ENCODE measurements around the gene GTPBP1. TPM values are rescaled to one million over a fixed set of nuclear protein-coding genes. Genes with fewer than 3 reads are reported as not detected.

The GTPBP1 gene
- total and polyA plus RNA-seq, 2 of the 13 experiments (the other 11 are each of a cell fraction or from before 2014, with no cell fraction given): 22.3 to 27.0 TPM

- 96% methylated on average over 9 of the region's 12 CpGs for WGBS (ENCODE audit: low lambda C conversion rate)
- POLR2A ChIA-PET: no interaction called here
- no peaks in the 10 kb centered on the region for H3K9me3 ChIP-seq (ENCODE audit: low read length)
- DNase-seq (ENCODE audit: low spot score) (no peak), ATAC-seq (no peak), FAIRE-seq (no peak)
- H4K20me1 ChIP-seq (ENCODE audit: insufficient read depth, low read length): peaks cover 8% of the 10 kb centered on the region
- H3K4me2 ChIP-seq (ENCODE audit: low read depth, low read length): no peak overlapping the region
- H2AFZ ChIP-seq (ENCODE audit: low read length): no peak overlapping the region
- TF ChIP-seq ELF1 (CRISPR knock-in tag; IDR thresholded peaks at IDR 0.05) (no peak), DPF2 (CRISPR knock-in tag; IDR thresholded peaks at IDR 0.05; ENCODE audit: borderline replicate concordance, low read depth) (no peak), ZNF501 (CRISPR knock-in tag; IDR thresholded peaks at IDR 0.05) (no peak), GABPA (IDR thresholded peaks at IDR 0.05; ENCODE audit: low read depth, low read length) (no peak), GABPA (CRISPR knock-in tag; IDR thresholded peaks at IDR 0.05; ENCODE audit: low read depth) (no peak), ZSCAN12 (CRISPR knock-in tag; IDR thresholded peaks at IDR 0.05) (no peak)
- TF ChIP-seq, protein P1, sequence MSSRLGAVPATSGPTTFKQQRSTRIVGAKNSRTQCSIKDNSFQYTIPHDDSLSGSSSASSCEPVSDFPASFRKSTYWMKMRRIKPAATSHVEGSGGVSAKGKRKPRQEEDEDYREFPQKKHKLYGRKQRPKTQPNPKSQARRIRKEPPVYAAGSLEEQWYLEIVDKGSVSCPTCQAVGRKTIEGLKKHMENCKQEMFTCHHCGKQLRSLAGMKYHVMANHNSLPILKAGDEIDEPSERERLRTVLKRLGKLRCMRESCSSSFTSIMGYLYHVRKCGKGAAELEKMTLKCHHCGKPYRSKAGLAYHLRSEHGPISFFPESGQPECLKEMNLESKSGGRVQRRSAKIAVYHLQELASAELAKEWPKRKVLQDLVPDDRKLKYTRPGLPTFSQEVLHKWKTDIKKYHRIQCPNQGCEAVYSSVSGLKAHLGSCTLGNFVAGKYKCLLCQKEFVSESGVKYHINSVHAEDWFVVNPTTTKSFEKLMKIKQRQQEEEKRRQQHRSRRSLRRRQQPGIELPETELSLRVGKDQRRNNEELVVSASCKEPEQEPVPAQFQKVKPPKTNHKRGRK (CRISPR knock-in tag; IDR thresholded peaks at IDR 0.05): no peak
- no peak overlapping the region for H3K4me3 ChIP-seq (replicated peaks in 1 of 3; ENCODE audit: insufficient read depth in 1 of 3, low read depth in 2 of 3, low read length in 3 of 3)
- H3K79me2 ChIP-seq (ENCODE audit: insufficient read depth, low read length): no peaks in the 10 kb centered on the region
- H3K27ac ChIP-seq (ENCODE audit: extremely low read length, insufficient read depth, low read length): no peak overlapping the region
- peaks cover 36 to 86% of the 10 kb centered on the region in 2 experiments for H3K36me3 ChIP-seq (replicated peaks in 1 of 2; ENCODE audit: control insufficient read depth in 1 of 2, insufficient read depth in 2 of 2, low read length in 2 of 2)
- intact Hi-C loops (cut with micrococcal nuclease; ENCODE audit: unreplicated experiment) (no loop called here), in situ Hi-C loops (cut with HindIII; ENCODE audit: extremely low pct_ligation_motif_present, low pct_unique_long_range_greater_than_20kb) (no loop called here)
- no TSS peak for BruUV-seq (replicated peaks)
- H3K9ac ChIP-seq (ENCODE audit: insufficient read depth, low read depth, low read length): no peak overlapping the region
- H3K4me1 ChIP-seq (ENCODE audit: insufficient read depth, low read length): peaks cover 22% of the 10 kb centered on the region
- H3K27me3 ChIP-seq (ENCODE audit: control insufficient read depth in 1 of 2, insufficient read depth in 2 of 2, low read length in 2 of 2): no peaks in the 10 kb centered on the region
- CTCF ChIA-PET (ENCODE audit: low intra/inter-chr PET ratio, low total read pairs): no interaction called here
Measured at GRCh38 chr22:38727123-38727522, 21.4 kb downstream of the GTPBP1 start.
